GM18520 (cell line): ENCODE measurements around the gene GRIK5.
"Not testable (repeated sequence)": the region's sequence is repeated elsewhere in the genome, so short reads cannot be mapped to it uniquely, and the experiment has no call there.

Source experiments
- ATAC-seq: cut with Tn5 transposase; IDR thresholded peaks from one replicate; pipeline ENCODE4 v1.9.1; 2021; ENCODE audit not compliant: unreplicated experiment

GRIK5 gene

GRCh38 chr19:42069619-42070351 lies at the start of gene GRIK5:
GRIK5 (minus strand) TSS chr19:42070206; CDS start chr19:42065770, 4,436 bp downstream.
- no peak for ATAC-seq

GRCh38 chr19:42117076-42117475 lies 47.1 kb upstream of the GRIK5 start:
- no peak for ATAC-seq

GRCh38 chr19:42116308-42117075 lies 46.5 kb upstream of the GRIK5 start:
- ATAC-seq, result no peak

- no peak for ATAC-seq
These were observed 45.7 kb upstream of the GRIK5 start for GRCh38 chr19:42115705-42116104.

GRCh38 chr19:42115219-42115618 lies 45.2 kb upstream of the GRIK5 start:
- no peak for ATAC-seq

DNA sequence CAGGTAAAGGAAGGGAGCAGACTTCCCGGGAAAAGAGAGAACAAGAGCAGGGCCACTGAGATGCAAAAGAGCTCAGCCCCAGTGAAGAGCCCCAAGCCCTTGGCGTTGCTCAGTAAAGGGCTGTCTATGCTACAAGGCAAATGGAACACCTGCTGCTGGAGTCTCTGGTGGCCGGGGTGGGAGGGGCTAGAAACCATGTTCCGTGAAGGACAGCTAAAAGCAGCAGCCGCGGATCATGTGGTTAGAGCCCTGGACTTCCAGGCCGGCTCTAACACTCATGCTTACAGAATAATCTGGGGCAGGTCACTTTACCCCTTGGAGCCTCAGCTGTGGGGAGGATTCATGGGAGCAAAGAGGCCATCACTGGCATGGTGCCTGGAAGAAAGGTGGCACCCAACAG lies 44.4 kb upstream of the GRIK5 start:
- ATAC-seq, result no peak

- no peak for ATAC-seq
These were observed 43.8 kb upstream of the GRIK5 start for GRCh38 chr19:42113641-42114348.

DNA sequence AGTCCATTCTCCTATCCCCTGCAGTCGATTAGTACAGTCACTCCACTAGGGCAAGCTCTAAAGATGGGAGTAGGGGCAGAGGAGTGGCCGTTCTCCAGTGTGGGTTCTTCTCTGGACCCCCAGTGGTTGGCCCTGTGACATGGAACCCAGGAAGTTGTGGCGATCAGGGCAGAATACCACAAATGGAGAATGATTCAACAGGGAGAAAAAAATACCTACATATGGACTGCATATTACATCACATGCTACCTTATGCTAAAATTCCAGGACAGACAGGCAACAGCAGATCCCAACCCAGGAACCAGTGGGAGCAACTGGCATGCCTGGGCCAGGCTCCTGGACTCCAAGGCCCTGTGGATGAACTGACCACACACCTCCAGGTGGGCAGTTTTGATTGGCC lies 41.8 kb upstream of the GRIK5 start:
- ATAC-seq, result no peak

DNA sequence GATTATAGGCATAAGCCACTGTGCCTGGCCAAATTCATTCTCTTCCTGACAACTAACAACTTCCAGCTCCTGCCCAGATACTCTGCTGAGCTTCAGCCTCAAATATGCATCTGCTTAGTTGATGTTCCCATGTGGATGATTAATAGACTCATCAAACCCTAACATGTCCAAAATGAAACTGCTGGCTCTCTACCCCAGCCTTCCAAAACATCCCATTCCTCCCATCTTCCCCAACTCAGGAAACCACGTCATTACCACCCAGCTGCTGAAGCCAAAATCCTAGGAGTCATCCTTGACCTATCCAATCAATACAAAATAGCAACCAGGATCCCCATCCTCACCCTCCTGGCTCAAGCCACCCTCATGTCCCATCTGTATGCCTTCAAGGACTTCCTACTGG lies 41.4 kb upstream of the GRIK5 start:
- no peak for ATAC-seq

- ATAC-seq, result no peak
These were observed 40.7 kb upstream of the GRIK5 start for GRCh38 chr19:42110658-42111057.

- no peak for ATAC-seq
These were observed 39.9 kb upstream of the GRIK5 start for GRCh38 chr19:42109896-42110295.

DNA sequence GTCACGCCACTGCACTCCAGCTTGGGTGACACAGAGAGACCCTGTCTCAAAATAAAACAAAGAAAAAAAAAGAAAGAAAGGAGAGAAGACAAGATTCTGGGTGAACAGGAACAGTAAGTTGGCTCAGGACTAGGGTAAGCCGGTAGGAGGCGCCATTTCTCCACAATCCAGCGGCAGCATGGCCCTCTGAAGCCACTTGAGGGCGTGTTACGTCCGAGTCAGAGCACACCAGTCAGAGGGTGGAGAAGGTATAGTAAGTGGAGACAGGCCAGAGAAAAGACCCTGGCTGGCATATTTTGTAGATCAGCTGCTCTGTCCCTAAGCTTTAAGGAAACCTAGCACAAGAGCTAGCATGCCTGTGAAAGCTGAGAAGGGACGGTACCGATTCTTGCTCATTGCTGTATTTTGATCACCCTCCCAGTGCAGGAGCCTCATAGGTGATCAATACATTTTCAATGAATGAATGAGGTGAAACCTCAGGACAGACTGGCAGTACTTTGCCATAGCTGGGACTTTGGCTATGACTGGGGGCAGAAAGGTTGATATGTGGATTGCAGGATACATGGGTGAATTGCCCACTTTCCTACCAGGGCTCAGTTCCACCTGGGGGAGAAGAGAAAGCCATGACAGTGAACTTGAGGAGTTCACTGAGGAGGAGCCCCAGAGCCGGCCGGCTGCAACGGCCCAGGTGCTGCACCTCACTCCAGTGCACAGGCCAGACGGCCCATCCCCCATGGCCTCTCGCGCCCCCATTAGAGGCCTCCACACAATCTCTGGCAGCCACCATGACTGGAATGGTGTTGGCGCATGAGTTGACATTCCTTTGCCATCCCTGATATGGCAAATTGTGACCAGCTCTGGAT lies 38.8 kb upstream of the GRIK5 start:
- peak; percentile 47 for ATAC-seq

GRCh38 chr19:42105368-42105767 lies 35.4 kb upstream of the GRIK5 start:
- no peak for ATAC-seq

DNA sequence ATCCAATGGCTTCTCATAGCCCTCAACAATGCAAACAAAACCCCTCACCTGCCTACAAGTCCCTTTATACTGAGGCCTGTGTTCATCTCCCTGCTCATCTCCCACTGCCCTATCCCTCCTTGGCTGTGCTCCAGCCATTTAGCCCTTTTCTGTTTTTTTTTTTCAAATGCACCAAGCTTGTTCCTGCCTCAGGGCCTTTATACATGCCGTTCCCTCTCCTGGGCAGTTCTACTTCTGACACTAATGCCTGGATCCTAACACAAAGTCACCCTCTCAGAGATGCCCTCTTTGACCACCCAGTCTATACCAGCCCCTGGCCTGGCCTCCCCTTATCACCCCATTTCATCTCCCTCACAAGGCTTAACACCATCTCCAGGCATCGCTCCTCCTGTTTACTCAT lies 32.9 kb upstream of the GRIK5 start:
- ATAC-seq, result no peak

- ATAC-seq, result not testable (repeated sequence)
These were observed 30.2 kb upstream of the GRIK5 start for GRCh38 chr19:42100241-42100640.

GRCh38 chr19:42099336-42099925 lies 29.4 kb upstream of the GRIK5 start:
- no peak for ATAC-seq

- no peak for ATAC-seq
These were observed 28.8 kb upstream of the GRIK5 start for GRCh38 chr19:42098781-42099180.

GRCh38 chr19:42097461-42097860 lies 27.5 kb upstream of the GRIK5 start:
- no peak for ATAC-seq

DNA sequence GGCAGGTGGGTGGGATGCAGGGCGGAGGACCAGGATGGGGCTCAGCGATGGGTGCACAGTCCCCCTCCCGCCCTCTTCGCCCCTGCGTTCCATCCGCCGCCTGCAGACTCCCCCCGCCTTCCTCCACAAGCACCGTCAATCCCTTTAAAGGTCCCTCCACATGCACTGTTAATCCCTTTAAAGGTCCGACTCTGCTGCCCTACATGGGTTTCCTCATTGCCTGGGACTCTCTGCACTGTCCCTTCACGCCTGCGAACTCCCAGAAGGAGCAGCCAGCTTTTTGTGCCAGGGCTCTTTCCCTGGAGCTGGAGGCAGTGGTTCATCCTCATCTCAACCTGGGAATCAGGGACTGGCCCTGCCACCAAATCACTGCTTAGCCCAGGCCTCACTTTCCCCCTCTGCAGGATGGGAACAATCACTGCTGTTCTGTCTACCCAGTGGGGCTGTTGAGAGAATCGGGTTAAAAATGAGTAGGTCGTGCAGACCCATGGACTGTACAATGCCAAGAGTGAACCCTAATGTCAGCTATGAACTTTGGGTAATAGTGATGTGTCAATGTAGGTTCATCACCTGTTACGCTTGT lies 26.3 kb upstream of the GRIK5 start:
- no peak for ATAC-seq

GRCh38 chr19:42095814-42096230 lies 25.8 kb upstream of the GRIK5 start:
- no peak for ATAC-seq
